ENCODE measurements around the gene KCND3. TPM values are rescaled to one million over a fixed set of nuclear protein-coding genes. Genes with fewer than 3 reads are reported as not detected.

Gene KCND3
- total RNA-seq, 1 donor from 2014 or later = 5.5 TPM

GRCh38 chr1:111791776-111792175 is 197.7 kb downstream of the KCND3 start:
- DNase-seq = no peak
- Histone ChIP-seq H3K4me3 (no peak overlapping the region), H3K4me1 (peaks cover 19% of the 10 kb centered on the region), H3K9me3 (no peaks in the 10 kb centered on the region), H3K27me3 (ENCODE audit: low read depth) (no peaks in the 10 kb centered on the region), H3K36me3 (no peaks in the 10 kb centered on the region), H3K27ac (no peak overlapping the region)
- intact Hi-C loops (cut with DNase I) = no loop called here
- TF ChIP-seq, protein P1, sequence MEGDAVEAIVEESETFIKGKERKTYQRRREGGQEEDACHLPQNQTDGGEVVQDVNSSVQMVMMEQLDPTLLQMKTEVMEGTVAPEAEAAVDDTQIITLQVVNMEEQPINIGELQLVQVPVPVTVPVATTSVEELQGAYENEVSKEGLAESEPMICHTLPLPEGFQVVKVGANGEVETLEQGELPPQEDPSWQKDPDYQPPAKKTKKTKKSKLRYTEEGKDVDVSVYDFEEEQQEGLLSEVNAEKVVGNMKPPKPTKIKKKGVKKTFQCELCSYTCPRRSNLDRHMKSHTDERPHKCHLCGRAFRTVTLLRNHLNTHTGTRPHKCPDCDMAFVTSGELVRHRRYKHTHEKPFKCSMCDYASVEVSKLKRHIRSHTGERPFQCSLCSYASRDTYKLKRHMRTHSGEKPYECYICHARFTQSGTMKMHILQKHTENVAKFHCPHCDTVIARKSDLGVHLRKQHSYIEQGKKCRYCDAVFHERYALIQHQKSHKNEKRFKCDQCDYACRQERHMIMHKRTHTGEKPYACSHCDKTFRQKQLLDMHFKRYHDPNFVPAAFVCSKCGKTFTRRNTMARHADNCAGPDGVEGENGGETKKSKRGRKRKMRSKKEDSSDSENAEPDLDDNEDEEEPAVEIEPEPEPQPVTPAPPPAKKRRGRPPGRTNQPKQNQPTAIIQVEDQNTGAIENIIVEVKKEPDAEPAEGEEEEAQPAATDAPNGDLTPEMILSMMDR (IDR thresholded peaks at IDR 0.05) = no peak
- ATAC-seq = no peak

- intact Hi-C loops (cut with DNase I) = no loop called here
- H3K27ac ChIP-seq = no peak overlapping the region
Measured at GRCh38 chr1:111789666-111790316, 199.7 kb downstream of the KCND3 start.

GRCh38 chr1:111789142-111789541 is 200.3 kb downstream of the KCND3 start:
- Histone ChIP-seq H3K9me3 (no peaks in the 10 kb centered on the region), H3K36me3 (no peaks in the 10 kb centered on the region), H3K4me3 (no peak overlapping the region), H3K27me3 (ENCODE audit: low read depth) (no peaks in the 10 kb centered on the region), H3K4me1 (peaks cover 19% of the 10 kb centered on the region), H3K27ac (no peak overlapping the region)
- intact Hi-C loops (cut with DNase I) = no loop called here
- ATAC-seq = peak; percentile 36 to 43
- no peak for DNase-seq
- TF ChIP-seq, protein P1 (IDR thresholded peaks at IDR 0.05) = no peak

More at GRCh38 chr1:111789666-111790316, 199.7 kb downstream of the KCND3 start:
- H3K9me3 ChIP-seq = no peaks in the 10 kb centered on the region
- peak; percentile 73 to 78 for ATAC-seq
- no peak overlapping the region for H3K4me3 ChIP-seq
- no peaks in the 10 kb centered on the region for H3K36me3 ChIP-seq
- peaks cover 19% of the 10 kb centered on the region for H3K4me1 ChIP-seq
- TF ChIP-seq, protein P1 (IDR thresholded peaks at IDR 0.05) = no peak
- DNase-seq = no peak
- H3K27me3 ChIP-seq (ENCODE audit: low read depth) = no peaks in the 10 kb centered on the region

DNA sequence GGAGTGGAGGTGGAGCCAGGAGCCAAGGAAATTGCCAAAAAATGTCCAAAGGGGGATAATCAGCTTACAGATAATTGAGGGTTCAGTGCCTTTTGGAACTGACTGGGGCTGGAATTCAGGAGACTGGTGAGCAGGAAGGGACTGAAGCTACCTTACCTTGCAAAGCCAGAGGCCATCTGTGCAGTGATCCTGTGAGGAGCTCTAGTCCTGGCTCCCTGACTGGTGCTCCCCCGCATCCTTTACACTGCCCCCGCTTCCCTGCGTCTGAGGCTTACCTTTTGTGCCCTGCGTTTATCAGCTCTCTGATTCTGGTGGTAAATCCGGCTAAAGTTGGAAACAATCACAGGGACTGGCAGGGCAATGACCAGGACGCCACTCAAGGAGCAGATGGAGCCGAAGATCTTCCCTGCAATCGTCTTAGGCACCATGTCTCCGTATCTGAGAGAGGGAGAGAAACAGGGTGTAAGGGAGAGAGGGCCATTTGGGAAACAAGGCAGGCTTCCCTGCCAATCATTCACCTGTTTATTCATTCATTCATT is 202.7 kb downstream of the KCND3 start:
- peaks cover 13% of the 10 kb centered on the region for H3K4me1 ChIP-seq
- TF ChIP-seq, protein P1 (IDR thresholded peaks at IDR 0.05) = no peak
- no peaks in the 10 kb centered on the region for H3K27me3 ChIP-seq (ENCODE audit: low read depth)
- H3K27ac ChIP-seq = no peak overlapping the region
- H3K36me3 ChIP-seq = no peaks in the 10 kb centered on the region
- H3K4me3 ChIP-seq = no peak overlapping the region
- DNase-seq = no peak
- H3K9me3 ChIP-seq = no peaks in the 10 kb centered on the region
- ATAC-seq = no peak
- intact Hi-C loops (cut with DNase I) = no loop called here

DNA sequence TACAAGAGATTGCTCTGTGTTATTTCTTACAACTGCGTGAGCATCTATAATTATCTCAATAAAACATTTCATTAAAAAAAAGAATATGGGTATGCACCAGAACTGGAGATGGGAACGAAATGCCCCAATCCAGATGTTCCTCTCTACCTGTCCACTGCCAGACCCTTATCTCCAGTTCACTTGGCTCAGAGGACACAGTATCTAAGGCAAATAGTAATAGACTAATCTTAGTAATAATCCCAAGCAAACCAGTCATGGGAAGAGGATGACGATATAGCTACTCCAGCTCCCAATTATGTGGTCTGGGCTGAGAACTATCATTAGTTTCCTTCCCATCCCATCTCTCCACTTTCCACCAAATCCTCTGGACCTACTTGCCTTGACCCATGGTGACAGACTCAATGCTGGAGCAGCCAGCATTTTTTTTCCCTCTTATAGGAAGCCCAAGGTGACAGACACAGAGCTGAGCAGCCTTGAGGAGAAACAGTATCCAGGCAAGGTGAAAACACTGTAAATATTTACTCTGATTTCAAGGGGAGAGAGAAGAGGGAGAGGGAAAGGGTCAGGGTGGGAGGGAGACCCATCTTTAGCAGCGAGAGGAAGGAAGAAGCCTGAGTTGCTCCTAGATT is 205.1 kb downstream of the KCND3 start:
- no peaks in the 10 kb centered on the region for H3K36me3 ChIP-seq
- ATAC-seq (no peak), DNase-seq (no peak)
- intact Hi-C loops (cut with DNase I) = no loop called here
- no peaks in the 10 kb centered on the region for H3K9me3 ChIP-seq
- H3K4me3 ChIP-seq = no peak overlapping the region
- no peaks in the 10 kb centered on the region for H3K27me3 ChIP-seq (ENCODE audit: low read depth)
- TF ChIP-seq, protein P1 (IDR thresholded peaks at IDR 0.05) = no peak
- H3K4me1 ChIP-seq = peaks cover 8% of the 10 kb centered on the region
- no peak overlapping the region for H3K27ac ChIP-seq
